Activated T-cell treated with anti-CD3 and anti-CD28 coated beads, Interleukin-2, amount 50 U/mL, for 24 hours (primary cell): Measurements from ENCODE around the gene AJAP1.

Experiments
- DNase-seq: peaks from one replicate; pipeline ENCODE4 v3.0.0-alpha.2; 2020
- H3K27ac Mint-ChIP-seq: 2 replicates; pipeline ENCODE4 v1.8.0; 2020; ENCODE audit warnings: mild to moderate bottlenecking, mixed read lengths
- H3K27me3 Mint-ChIP-seq: 2 replicates; pipeline ENCODE4 v1.8.0; 2020; ENCODE audit warnings: mixed read lengths
- H3K36me3 Mint-ChIP-seq: 2 replicates; pipeline ENCODE4 v1.8.0; 2020; ENCODE audit warnings: low read depth, mixed read lengths
- H3K4me1 Mint-ChIP-seq: 2 replicates; pipeline ENCODE4 v1.8.0; 2020; ENCODE audit warnings: low read depth, mixed read lengths
- H3K4me3 Mint-ChIP-seq: 2 replicates; pipeline ENCODE4 v1.8.0; 2020; ENCODE audit warnings: mild to moderate bottlenecking, moderate library complexity, mixed read lengths
- H3K9me3 Mint-ChIP-seq: 2 replicates; pipeline ENCODE4 v1.8.0; 2020; ENCODE audit warnings: mixed read lengths

Gene AJAP1

DNA sequence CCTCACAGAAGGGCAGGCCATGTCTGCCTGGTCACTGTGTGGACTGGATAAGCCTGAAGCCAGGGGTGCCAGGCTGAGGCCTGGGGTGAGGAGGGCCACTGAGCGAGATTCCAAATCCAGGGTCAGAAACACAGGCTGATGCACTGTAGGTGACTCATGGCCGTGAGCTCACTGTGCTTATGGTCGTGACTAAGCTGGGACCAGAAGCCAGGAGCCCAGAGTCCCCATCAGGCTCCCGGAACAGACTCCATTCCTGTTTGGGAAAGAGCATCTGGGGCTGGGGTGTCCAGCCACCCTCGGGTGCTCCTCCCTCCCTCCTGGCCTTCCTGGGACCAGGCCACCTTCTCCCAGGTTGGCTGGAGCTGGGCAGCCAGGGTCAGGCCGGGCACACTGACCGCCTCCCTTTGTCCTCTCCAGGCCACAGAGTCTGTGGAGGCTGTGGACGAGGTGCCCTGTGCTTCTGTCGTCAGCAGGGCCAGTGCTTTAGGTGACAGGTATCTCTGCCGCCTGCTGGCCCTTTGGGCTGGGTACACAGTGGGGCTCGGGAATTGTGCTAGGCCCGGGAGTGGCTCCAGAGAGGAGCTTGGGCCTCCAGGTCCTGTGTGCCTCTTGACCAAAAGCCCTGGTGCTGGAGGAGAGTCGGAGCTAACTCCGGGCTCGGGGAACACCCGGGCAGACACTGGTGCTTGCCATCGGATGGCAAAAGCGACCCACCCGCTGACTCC, 36.7 kb downstream of the AJAP1 start:
- H3K4me1 Mint-ChIP-seq = no peaks in the 10 kb centered on the region
- H3K36me3 Mint-ChIP-seq = no peaks in the 10 kb centered on the region
- DNase-seq = no peak
- H3K4me3 Mint-ChIP-seq = no peak overlapping the region
- peaks cover 6% of the 10 kb centered on the region for H3K27me3 Mint-ChIP-seq
- H3K27ac Mint-ChIP-seq = no peak overlapping the region
- no peaks in the 10 kb centered on the region for H3K9me3 Mint-ChIP-seq

DNA sequence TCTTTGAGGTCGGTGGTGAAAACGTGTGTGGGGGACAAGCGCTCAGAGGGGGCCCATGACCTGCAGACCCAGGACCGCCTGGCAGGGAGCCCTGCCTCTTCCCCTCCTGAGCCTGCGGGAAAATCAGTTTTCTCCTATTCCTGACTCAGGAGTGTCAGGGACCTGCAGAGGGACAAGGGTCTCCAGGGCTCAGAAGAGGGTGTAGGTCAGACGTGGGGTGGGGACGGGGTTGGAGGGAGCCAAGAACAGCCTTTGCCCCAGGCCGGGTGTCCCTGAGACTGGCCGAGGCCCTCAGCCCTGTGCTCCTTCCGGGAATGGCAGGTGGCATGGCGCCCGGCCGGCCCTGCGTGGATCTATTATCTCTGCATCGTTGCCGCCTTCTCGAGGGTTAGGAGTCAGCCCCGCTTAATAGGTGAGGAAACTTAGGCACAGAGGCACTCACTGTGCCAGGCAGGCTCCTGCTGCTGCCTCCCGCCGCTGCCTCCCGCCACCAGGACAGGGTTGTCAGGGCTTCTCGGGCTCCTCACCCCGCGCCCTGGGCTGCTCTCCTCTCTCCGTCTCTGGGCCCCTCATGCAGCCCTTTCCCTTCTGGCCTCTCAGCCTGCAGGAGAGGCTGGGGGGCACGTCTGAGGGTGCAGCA, 37.5 kb downstream of the AJAP1 start:
- no peaks in the 10 kb centered on the region for H3K4me1 Mint-ChIP-seq
- H3K27me3 Mint-ChIP-seq = peaks cover 4% of the 10 kb centered on the region
- no peak for DNase-seq
- no peaks in the 10 kb centered on the region for H3K36me3 Mint-ChIP-seq
- H3K27ac Mint-ChIP-seq = no peak overlapping the region
- H3K9me3 Mint-ChIP-seq = no peaks in the 10 kb centered on the region
- H3K4me3 Mint-ChIP-seq = no peak overlapping the region

DNA sequence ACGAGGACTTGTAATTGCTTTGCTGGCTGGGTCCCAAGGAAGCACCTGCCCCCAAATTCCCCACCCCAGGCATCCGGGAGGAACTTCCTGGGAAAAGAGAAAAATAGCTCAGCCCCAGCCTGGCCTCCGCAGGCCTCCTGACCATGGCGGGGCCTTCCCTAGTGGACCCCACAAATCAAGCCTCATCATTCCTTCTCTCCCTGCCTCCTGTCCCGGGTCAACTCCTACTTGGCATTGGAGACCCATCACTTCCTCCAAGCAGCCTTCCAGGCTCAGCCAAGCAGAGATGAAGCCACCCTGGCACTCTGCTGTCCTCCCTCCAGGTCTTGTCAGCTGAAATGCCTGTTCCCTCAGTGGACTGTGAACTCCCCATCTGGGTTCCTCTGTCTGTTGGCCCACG, 38.0 kb downstream of the AJAP1 start:
- no peak overlapping the region for H3K4me3 Mint-ChIP-seq
- no peaks in the 10 kb centered on the region for H3K27me3 Mint-ChIP-seq
- no peaks in the 10 kb centered on the region for H3K9me3 Mint-ChIP-seq
- H3K4me1 Mint-ChIP-seq = no peaks in the 10 kb centered on the region
- H3K27ac Mint-ChIP-seq = no peak overlapping the region
- DNase-seq = no peak
- no peaks in the 10 kb centered on the region for H3K36me3 Mint-ChIP-seq

GRCh38 chr1:4693331-4693730, 38.9 kb downstream of the AJAP1 start:
- H3K36me3 Mint-ChIP-seq = no peaks in the 10 kb centered on the region
- no peaks in the 10 kb centered on the region for H3K27me3 Mint-ChIP-seq
- DNase-seq = no peak
- H3K4me3 Mint-ChIP-seq = no peak overlapping the region
- no peak overlapping the region for H3K27ac Mint-ChIP-seq
- no peaks in the 10 kb centered on the region for H3K9me3 Mint-ChIP-seq
- H3K4me1 Mint-ChIP-seq = no peaks in the 10 kb centered on the region

DNA sequence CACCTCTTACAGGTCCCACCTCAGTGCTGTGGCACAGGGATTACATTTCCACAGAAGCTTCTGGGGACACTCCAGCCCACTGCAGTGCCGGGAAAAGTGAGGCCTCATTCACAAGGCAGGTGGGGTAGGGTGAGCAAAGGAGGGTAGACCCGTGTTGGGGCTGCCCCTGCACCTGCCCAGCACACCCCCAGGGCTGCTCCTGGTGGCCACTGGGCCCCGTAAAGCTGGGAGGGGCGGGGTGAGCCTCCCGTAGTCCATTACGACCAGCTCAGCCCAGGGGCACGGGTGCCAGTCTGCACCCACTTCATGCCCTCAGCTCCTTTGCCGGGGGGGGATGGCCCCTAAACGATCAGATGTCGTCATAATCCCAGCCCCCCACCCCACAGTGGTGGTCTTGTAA, 39.5 kb downstream of the AJAP1 start:
- Mint-ChIP-seq H3K4me1 (no peaks in the 10 kb centered on the region), H3K36me3 (no peaks in the 10 kb centered on the region), H3K4me3 (no peak overlapping the region), H3K27me3 (no peaks in the 10 kb centered on the region), H3K27ac (no peak overlapping the region), H3K9me3 (no peaks in the 10 kb centered on the region)
- no peak for DNase-seq

DNA sequence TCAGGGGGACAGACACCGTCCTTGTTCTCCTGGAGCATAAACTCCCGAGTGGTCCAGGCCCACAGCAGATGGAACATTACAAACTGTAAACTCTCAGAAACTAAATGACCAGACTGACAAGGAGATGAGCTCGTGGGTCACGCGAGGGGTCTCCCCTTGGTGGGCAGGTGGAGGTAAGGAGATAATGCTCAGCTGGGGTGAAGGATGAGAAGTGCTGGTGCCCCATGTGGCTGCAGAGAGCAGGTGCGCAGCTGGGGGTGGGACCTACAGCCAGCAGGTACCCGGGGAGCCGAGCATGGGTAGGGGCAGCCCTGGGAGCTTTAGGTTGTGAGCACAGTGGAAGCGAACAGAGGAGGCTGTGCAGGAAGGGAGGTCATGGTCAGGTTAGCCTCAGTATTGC, 40.1 kb downstream of the AJAP1 start:
- Mint-ChIP-seq H3K9me3 (no peaks in the 10 kb centered on the region), H3K4me3 (no peak overlapping the region), H3K27ac (no peak overlapping the region), H3K27me3 (no peaks in the 10 kb centered on the region), H3K4me1 (no peaks in the 10 kb centered on the region), H3K36me3 (no peaks in the 10 kb centered on the region)
- no peak for DNase-seq

DNA sequence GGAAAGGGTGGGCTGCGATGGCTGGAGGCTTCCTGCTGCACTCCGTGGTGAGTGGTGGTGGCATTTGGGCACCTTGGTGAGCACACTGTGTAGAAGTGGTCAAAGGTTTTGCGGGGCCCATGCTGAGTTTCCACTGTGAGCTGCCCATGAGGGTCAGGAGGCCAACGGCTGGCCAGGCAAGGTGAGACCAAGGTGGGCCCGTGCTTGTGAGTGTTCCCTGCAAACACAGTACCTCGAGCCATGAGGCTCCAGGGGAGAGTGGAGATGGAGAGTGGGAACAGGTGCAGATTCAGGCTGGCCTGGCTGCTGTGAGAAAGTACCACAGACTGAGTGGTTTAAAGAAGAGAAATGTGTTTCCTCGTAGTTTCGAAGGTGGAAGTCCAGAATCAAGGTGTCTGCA, 40.8 kb downstream of the AJAP1 start:
- no peak overlapping the region for H3K27ac Mint-ChIP-seq
- H3K36me3 Mint-ChIP-seq = no peaks in the 10 kb centered on the region
- no peaks in the 10 kb centered on the region for H3K4me1 Mint-ChIP-seq
- DNase-seq = no peak
- no peaks in the 10 kb centered on the region for H3K9me3 Mint-ChIP-seq
- no peak overlapping the region for H3K4me3 Mint-ChIP-seq
- H3K27me3 Mint-ChIP-seq = peaks cover under 1% of the 10 kb centered on the region

GRCh38 chr1:4696161-4696745, 41.8 kb downstream of the AJAP1 start:
- Mint-ChIP-seq H3K27ac (no peak overlapping the region), H3K36me3 (no peaks in the 10 kb centered on the region), H3K9me3 (no peaks in the 10 kb centered on the region), H3K27me3 (peaks cover 2% of the 10 kb centered on the region), H3K4me1 (no peaks in the 10 kb centered on the region), H3K4me3 (no peak overlapping the region)
- no peak for DNase-seq

GRCh38 chr1:4696753-4697152, 42.3 kb downstream of the AJAP1 start:
- no peaks in the 10 kb centered on the region for H3K9me3 Mint-ChIP-seq
- H3K27ac Mint-ChIP-seq = no peak overlapping the region
- no peaks in the 10 kb centered on the region for H3K36me3 Mint-ChIP-seq
- no peak overlapping the region for H3K4me3 Mint-ChIP-seq
- no peak for DNase-seq
- H3K4me1 Mint-ChIP-seq = no peaks in the 10 kb centered on the region
- H3K27me3 Mint-ChIP-seq = peaks cover 2% of the 10 kb centered on the region

- no peak overlapping the region for H3K4me3 Mint-ChIP-seq
- H3K36me3 Mint-ChIP-seq = no peaks in the 10 kb centered on the region
- no peak for DNase-seq
- no peaks in the 10 kb centered on the region for H3K4me1 Mint-ChIP-seq
- H3K27me3 Mint-ChIP-seq = peaks cover 2% of the 10 kb centered on the region
- no peak overlapping the region for H3K27ac Mint-ChIP-seq
- no peaks in the 10 kb centered on the region for H3K9me3 Mint-ChIP-seq
These were observed 43.4 kb downstream of the AJAP1 start for GRCh38 chr1:4697801-4698200.

- DNase-seq = no peak
- Mint-ChIP-seq H3K27me3 (peaks cover 7% of the 10 kb centered on the region), H3K4me1 (no peaks in the 10 kb centered on the region), H3K36me3 (no peaks in the 10 kb centered on the region), H3K27ac (no peak overlapping the region), H3K9me3 (no peaks in the 10 kb centered on the region), H3K4me3 (no peak overlapping the region)
These were observed 44.5 kb downstream of the AJAP1 start for GRCh38 chr1:4698911-4699310.

DNA sequence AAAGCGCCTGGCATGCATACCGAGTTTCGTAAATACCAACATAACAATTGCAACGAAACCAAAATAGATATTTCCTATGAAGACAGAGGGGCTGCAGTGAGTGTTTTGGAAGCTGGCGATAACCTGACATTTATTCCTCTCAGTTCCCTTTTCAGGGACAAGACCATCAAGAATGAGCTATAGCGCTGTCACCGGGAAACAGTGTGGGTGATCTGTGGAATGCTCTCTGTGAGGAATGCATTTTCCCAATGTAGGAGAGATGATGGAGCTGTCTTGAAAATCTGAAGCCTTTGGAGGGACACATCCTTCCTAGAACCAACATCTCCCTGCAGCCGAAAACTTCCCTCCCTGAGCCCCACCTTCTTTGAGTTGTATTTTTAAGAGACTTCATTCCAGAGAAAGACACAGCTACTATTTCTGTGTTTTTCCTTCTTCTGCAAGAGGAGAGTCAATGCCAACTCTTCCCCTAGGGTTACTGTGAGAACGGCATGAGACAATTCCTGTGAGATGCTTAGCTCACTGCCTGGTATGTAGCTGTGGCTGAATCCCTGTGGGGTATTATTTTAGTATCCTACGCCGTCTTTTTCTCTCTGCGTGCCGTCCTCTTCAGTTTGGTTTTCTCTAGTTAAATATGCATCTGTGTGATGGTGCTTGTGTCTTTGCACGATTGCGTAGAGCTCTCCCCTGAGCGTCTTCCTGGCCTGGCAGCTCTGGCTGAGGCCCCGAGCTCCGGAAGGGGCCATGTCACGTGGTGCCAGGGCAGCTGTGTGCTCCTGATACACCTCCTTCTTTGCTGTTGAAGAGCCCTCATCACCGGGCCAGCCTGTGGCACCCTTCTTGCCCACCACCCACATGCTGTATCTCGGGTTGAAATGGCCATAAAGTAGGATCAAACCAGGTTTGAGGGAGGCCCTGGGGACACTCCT, 45.2 kb downstream of the AJAP1 start:
- Mint-ChIP-seq H3K4me3 (no peak overlapping the region), H3K36me3 (no peaks in the 10 kb centered on the region), H3K9me3 (no peaks in the 10 kb centered on the region), H3K27ac (no peak overlapping the region), H3K27me3 (peaks cover 7% of the 10 kb centered on the region), H3K4me1 (no peaks in the 10 kb centered on the region)
- no peak for DNase-seq

DNA sequence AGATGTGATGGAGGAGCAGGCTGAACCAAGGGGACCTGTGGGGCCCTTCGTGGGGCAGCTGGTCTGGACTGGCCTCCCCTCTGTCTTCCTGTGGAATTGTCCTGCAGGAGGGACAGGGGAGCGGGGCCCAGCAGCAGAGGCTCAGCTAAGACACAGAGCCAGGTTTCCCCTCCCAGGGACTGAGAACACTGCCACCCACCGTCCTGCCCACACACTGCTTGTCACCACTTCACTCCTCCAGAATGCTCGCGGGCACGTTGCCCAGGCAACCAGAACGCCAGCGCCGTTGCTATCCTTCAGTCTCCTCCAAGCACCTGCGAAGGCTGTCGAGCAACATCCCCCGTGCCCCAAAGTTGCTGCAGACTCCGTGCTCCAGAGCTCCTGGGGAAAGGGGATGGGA, 46.4 kb downstream of the AJAP1 start:
- no peaks in the 10 kb centered on the region for H3K4me1 Mint-ChIP-seq
- H3K27ac Mint-ChIP-seq = no peak overlapping the region
- H3K4me3 Mint-ChIP-seq = no peak overlapping the region
- H3K9me3 Mint-ChIP-seq = no peaks in the 10 kb centered on the region
- H3K36me3 Mint-ChIP-seq = no peaks in the 10 kb centered on the region
- peaks cover 7% of the 10 kb centered on the region for H3K27me3 Mint-ChIP-seq
- no peak for DNase-seq

DNA sequence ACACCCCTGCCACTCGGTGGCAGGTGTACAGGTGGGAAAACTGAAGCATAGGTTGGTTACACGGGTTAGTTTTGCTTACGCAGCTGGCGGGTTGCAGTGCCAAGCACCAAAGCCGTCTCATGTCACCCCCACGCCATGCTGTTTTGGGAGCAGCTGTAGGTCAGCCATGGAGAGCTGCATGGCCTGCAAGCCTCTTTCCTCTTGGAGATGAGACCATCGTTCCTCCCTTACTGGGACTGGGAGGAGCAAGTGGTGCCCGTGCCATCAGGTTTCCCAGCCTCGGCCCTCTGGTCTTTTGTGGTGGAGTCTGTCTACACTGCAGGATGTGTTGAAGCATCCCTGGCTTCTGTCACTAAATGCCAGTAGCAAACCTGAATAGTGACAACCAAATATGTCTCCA, 46.9 kb downstream of the AJAP1 start:
- Mint-ChIP-seq H3K27ac (no peak overlapping the region), H3K4me1 (no peaks in the 10 kb centered on the region), H3K27me3 (peaks cover 7% of the 10 kb centered on the region), H3K9me3 (no peaks in the 10 kb centered on the region), H3K36me3 (no peaks in the 10 kb centered on the region), H3K4me3 (no peak overlapping the region)
- no peak for DNase-seq
